Measurements from ENCODE around the gene PAK4. TPM values are rescaled to one million over a fixed set of nuclear protein-coding genes. Genes with fewer than 3 reads are reported as not detected.

The PAK4 gene
- total RNA-seq, result 15.2 and 20.3 TPM in 2 replicates
- polyA plus RNA-seq, result 39.6 and 41.0 TPM in 2 replicates

DNA sequence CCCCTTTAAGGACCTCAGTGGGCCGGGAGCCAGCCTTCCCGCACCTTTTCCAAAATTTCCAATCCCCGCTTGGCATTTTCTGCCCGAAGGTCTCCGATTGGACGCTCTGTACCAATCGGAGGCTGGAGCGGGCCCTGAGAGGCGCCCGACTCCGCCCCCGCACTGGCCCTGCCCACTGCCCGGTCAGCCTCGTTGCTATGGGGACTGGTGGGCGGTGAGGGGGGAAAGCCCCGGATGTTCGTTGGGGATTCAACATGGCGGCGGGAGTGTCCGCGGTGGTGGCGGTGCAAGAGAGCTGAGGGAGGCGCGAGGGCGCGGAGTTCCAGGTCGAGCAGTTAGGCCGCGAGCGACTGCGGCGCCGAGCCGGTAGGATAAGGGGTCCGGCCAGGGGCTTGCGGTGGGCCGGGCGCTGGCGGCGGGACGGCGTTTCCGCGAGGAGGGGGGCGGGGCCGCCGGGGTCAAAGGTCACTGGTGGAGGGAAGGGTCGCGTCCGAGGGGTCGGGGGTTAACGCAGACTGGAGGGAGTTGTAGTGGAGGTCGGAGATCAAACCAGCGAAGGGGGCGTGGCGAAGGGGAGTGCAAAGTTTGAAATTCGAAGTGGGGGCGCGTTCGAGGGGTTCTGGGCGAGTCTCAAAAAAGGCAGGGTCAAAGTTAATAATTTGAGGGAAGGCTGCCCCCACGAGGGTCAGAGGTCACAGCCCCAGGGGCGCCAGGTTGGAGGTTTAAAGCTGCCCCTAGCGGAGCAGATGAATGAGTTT, at the start of gene PAK4:
PAK4 (plus strand) TSS at position 233 of the 758 bp plus-strand sequence. CDS start 43,768 bp downstream, outside the sequence.
- peak within 1 kb of the TSS; percentile 87 for H3K4me2 ChIP-seq

DNA sequence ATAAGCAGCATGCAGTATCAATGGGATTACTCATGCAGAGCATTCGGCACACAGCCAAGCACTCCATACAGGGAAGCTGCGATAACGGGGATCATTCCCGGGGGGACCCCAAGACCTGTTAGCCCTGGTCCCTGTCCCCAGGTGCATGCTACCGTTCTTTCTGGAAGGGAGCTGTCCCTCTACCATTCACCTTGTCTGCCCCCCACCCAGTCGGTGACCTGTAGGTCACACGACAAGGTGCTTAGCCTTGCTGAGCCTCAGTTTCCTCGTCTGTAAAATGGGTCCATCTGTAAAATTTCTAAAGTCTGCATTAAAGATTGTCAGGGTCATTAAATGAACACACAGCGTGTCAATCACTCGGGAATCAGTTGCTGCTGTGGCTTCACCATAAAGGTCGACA, 48.3 kb upstream of the PAK4 start:
- no peaks in the 10 kb centered on the region for H3K4me1 ChIP-seq (ENCODE audit: insufficient read depth)
- DNase-seq (ENCODE audit: low spot score), result no peak
- no peaks in the 10 kb centered on the region for H4K20me1 ChIP-seq (ENCODE audit: insufficient read depth, poor library complexity, severe bottlenecking)
- no peaks in the 10 kb centered on the region for H3K9me3 ChIP-seq (ENCODE audit: low read depth)
- H3K79me2 ChIP-seq, result no peaks in the 10 kb centered on the region
- no peaks in the 10 kb centered on the region for H3K36me3 ChIP-seq (replicated peaks; ENCODE audit: insufficient read depth, low read depth)
- H3K27me3 ChIP-seq, result peaks cover 2% of the 10 kb centered on the region
- TF ChIP-seq EZH2phosphoT487 (IDR thresholded peaks at IDR 0.05; ENCODE audit: low read depth, severe bottlenecking, unreplicated experiment) (no peak), EZH2 (IDR thresholded peaks at IDR 0.05; ENCODE audit: borderline replicate concordance) (no peak)
- TF ChIP-seq, protein P1, sequence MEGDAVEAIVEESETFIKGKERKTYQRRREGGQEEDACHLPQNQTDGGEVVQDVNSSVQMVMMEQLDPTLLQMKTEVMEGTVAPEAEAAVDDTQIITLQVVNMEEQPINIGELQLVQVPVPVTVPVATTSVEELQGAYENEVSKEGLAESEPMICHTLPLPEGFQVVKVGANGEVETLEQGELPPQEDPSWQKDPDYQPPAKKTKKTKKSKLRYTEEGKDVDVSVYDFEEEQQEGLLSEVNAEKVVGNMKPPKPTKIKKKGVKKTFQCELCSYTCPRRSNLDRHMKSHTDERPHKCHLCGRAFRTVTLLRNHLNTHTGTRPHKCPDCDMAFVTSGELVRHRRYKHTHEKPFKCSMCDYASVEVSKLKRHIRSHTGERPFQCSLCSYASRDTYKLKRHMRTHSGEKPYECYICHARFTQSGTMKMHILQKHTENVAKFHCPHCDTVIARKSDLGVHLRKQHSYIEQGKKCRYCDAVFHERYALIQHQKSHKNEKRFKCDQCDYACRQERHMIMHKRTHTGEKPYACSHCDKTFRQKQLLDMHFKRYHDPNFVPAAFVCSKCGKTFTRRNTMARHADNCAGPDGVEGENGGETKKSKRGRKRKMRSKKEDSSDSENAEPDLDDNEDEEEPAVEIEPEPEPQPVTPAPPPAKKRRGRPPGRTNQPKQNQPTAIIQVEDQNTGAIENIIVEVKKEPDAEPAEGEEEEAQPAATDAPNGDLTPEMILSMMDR (IDR thresholded peaks at IDR 0.05; ENCODE audit: poor library complexity), result no peak
- no peak overlapping the region for H3K4me2 ChIP-seq
- no peaks in the 10 kb centered on the region for H3K9me2 ChIP-seq (replicated peaks; ENCODE audit: insufficient read depth)
- H3K4me3 ChIP-seq, result no peak overlapping the region
- no peak overlapping the region for H2AFZ ChIP-seq
- WGBS (ENCODE audit: low lambda C conversion rate, missing lambda C conversion rate), result 93% methylated on average over 11 of the region's 11 CpGs
- H3K27ac ChIP-seq, result no peak overlapping the region

More for the DNA sequence above, at the start of gene PAK4:
- Histone ChIP-seq H3K36me3 (replicated peaks; ENCODE audit: insufficient read depth, low read depth) (no peaks in the 10 kb centered on the region), H3K9me3 (ENCODE audit: low read depth) (no peaks in the 10 kb centered on the region), H3K4me1 (ENCODE audit: insufficient read depth) (peaks cover 30% of the 10 kb centered on the region), H3K9me2 (replicated peaks; ENCODE audit: insufficient read depth) (no peaks in the 10 kb centered on the region), H4K20me1 (ENCODE audit: insufficient read depth, poor library complexity, severe bottlenecking) (peaks cover 32% of the 10 kb centered on the region), H3K27ac (peak within 1 kb of the TSS; percentile 85), H3K4me3 (peak within 1 kb of the TSS; percentile 74), H3K79me2 (peaks cover 50% of the 10 kb centered on the region), H3K27me3 (no peaks in the 10 kb centered on the region), H2AFZ (peak within 1 kb of the TSS; percentile 70)
- DNase-seq (ENCODE audit: low spot score), result peak; percentile 99
- 3% methylated on average over 55 of the region's 64 CpGs for WGBS (ENCODE audit: low lambda C conversion rate, missing lambda C conversion rate)
- no peak for TF ChIP-seq EZH2phosphoT487 (IDR thresholded peaks at IDR 0.05; ENCODE audit: low read depth, severe bottlenecking, unreplicated experiment)
- TF ChIP-seq, protein P1 (IDR thresholded peaks at IDR 0.05; ENCODE audit: poor library complexity), result no peak
- no peak for TF ChIP-seq EZH2 (IDR thresholded peaks at IDR 0.05; ENCODE audit: borderline replicate concordance)

DNA sequence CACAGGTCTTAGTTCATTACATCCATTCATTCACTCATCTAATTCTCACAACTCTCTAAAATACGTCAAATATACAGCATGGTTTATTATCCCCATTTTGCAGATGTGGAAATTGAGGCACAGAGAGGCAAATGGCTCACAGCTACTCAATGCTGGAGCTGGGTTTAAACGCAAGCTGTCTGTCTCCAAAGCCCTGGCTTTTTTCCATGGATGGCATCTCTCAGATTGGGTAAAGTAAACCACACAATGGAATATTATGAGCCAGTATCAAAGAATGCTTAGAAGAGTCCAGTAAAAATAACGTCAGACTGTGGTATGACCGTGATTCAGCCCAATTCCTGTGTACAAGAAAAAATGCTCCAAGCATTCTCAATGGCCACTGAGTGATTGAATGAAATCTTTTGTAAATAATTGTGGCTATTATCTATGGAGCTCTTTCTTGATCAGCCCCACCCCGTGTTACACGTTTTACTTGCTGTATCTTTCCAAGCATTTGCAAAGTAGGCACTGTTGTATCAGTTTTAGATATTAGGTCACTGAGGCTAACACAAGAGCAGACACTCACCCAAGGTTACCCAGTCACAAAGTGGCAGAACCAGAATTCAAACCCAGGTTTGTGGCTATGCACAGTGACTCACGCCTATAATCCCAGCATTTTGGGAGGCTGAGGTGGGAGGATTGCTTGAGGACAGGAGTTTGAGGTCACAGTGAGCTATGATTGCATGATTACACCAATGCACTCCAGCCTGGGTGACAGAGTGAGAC, 47.0 kb upstream of the PAK4 start:
- Histone ChIP-seq H3K4me1 (ENCODE audit: insufficient read depth) (no peaks in the 10 kb centered on the region), H3K9me3 (ENCODE audit: low read depth) (no peaks in the 10 kb centered on the region), H2AFZ (no peak overlapping the region), H3K79me2 (no peaks in the 10 kb centered on the region), H4K20me1 (ENCODE audit: insufficient read depth, poor library complexity, severe bottlenecking) (no peaks in the 10 kb centered on the region), H3K27ac (no peak overlapping the region), H3K4me3 (no peak overlapping the region), H3K4me2 (no peak overlapping the region), H3K9me2 (replicated peaks; ENCODE audit: insufficient read depth) (no peaks in the 10 kb centered on the region), H3K27me3 (peaks cover 15% of the 10 kb centered on the region), H3K36me3 (replicated peaks; ENCODE audit: insufficient read depth, low read depth) (no peaks in the 10 kb centered on the region)
- WGBS (ENCODE audit: low lambda C conversion rate, missing lambda C conversion rate), result 65% methylated on average over 7 of the region's 7 CpGs
- DNase-seq (ENCODE audit: low spot score), result no peak
- TF ChIP-seq EZH2phosphoT487 (IDR thresholded peaks at IDR 0.05; ENCODE audit: low read depth, severe bottlenecking, unreplicated experiment), result no peak
- TF ChIP-seq, protein P1 (IDR thresholded peaks at IDR 0.05; ENCODE audit: poor library complexity), result no peak
- TF ChIP-seq EZH2 (IDR thresholded peaks at IDR 0.05; ENCODE audit: borderline replicate concordance), result no peak
